HG03280 (cell line): Measurements from ENCODE around the gene SLC25A25.
A peak's percentile ranks its signal among the peaks of the same experiment; 100 is the strongest.
"Not testable (repeated sequence)": the region's sequence is repeated elsewhere in the genome, so short reads cannot be mapped to it uniquely, and the experiment has no call there.

Source experiments
- ATAC-seq: cut with Tn5 transposase; IDR thresholded peaks from one replicate; pipeline ENCODE4 v1.9.1; 2021; ENCODE audit warnings: mild to moderate bottlenecking, moderate library complexity; ENCODE audit not compliant: unreplicated experiment

The SLC25A25 gene

DNA sequence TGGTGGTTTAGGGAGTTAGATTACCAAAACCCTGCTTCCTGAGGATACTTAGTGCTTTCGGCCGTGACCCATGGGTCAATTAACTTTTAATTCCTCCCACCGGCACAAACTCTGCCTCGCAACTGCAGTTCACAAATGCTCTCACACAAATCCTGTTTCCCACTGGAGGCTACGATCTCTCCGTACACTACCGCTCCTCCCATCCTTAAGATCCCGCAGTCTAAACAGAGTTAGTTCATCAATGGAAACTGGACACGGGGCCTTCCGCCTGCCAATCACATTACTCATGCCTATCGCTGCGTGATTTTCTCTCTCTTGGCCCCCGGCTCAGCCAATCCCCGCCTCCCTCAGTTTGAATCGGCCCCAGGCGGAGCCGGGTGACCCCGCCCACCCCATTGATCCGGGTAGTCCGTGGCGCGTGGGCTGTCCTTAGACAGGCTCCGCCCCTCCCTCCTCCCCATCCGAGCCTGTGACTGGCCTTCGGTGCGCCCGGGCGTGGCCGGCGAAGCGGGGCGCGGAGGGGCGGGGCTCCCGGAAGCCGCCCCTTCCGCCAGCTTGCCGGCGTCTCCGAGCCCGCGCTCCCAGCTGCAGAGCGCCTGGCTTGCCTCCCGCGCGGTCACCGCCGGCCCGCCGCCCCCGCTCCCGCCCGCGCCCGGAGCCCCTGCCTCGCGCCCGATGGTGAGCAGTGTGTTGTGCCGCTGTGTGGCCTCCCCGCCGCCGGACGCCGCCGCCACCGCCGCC lies at the start of gene SLC25A25:
TSS of gene SLC25A25 (plus strand) at position 588 of the 741 bp plus-strand sequence. CDS start at position 676, 88 bp downstream.
- ATAC-seq, result peak; percentile 84

DNA sequence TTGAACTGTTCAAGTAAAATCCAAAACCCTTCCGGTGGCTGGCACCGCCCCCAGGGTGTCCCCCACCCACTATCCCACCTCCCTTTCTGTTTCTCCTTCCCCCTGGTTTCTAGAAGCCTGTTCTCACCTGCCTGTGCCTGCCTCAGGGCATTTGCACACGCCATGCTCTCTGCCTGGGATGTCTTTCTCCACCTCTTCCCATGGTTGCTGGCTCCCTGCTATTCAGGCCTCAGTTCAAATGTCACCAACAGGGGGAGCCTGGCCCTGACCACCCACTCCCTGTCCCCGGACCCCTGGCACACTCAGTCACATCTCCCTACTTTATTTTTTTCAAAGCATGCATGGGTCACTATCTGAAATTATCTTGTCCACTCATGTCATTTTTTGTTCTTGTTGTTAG lies 47.3 kb upstream of the SLC25A25 start:
- ATAC-seq, result no peak

DNA sequence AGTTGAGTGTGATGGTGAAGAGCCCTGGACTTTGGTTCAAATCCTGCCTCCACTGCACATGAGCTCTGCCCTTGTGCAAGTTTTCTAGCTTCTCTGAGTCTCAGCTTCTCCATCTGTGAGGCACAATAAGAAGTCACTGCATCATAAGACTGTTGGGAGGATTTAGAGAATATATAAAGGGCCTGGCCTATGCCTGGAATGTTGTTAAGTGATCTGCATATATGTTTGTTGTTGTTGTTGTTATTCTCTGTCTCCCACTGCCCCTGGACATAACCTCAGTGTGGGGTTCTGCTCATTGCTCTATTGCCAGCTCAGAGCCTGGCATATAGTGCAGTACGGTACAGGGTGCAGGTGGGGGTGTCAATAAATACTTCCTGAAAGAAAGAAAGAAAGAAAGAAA lies 46.9 kb upstream of the SLC25A25 start:
- ATAC-seq, result no peak

DNA sequence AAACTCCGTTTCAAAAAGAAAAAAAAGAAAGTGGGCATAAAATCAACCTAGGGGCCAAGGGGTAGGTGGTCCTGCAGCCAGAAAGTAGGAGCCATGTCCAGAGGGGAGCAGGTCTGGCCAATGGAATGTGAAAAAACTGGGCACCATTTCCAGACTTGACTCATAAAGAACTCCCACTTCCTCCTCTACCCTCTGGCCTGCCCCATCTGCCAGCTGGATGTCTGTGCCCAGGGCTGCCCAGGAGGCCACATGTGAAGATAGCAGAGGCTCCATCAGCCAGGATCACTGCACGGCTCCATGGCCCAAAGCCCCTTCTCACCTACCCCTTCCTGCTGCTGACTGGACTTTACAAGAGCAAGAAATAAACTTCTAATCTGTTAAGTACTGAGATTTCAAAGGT lies 45.1 kb upstream of the SLC25A25 start:
- ATAC-seq, result no peak

DNA sequence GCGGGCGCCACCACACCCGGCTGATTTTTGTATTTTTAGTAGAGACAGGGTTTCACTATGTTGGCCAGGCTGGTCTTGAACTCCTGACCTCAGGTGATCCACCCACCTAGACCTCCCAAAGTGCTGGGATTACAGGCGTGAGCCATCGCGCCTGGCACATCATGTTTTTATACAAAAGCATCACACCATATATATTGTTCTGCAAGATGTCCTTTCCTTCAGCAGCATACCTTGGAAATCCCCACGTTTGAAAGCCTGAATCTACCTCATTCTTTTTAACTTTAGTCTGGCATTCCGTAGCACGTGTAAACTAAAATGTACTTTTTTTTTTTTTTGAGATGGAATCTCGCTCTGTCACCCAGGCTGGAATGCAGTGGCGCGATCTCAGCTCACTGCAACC lies 44.4 kb upstream of the SLC25A25 start:
- ATAC-seq, result not testable (repeated sequence)

DNA sequence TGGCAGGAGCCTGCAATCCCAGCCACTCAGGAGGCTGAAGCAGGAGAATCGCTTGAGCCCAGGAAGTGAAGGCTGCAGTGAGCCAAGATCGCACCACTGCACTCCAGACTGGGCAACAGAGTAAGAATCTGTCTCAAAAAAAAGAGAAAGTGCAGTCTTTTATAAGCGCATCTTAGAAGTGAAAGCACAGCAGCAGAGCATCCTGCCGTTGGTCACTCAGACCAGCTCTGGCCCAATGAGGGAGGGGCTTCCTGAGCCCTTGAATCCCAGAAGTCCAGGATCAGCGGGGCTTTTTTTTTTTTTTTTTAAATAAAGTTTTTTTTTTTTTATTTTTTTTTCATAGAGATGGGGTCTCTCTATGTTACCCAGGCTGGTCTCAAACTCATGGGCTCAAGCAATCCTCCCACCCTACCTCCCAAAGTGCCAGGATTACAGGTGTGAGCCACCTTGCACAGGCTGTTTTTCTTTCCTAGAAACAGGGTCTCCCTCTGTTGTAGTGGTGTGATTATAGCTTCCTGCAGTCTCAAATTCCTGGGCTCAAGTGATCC lies 43.2 kb upstream of the SLC25A25 start:
- no peak for ATAC-seq

DNA sequence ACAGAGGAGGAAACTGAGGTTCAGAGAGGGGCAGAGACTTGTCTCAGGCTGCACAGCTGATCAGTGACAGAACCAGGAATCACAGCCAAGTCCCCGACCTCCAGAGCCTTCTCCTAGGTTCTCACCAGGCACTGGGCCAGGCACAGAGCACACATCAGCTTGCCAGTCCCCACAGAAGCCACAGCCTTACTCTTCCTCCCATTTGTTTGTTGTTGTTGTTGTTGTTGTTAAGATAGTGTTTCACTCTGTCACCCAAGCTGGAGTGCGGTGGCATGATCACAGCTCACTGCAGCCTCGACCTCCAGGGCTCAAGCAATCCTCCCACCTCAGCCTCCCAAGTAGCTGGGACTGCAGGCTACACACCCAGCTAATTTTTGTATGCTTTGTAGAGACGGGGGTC lies 42.3 kb upstream of the SLC25A25 start:
- ATAC-seq, result no peak

DNA sequence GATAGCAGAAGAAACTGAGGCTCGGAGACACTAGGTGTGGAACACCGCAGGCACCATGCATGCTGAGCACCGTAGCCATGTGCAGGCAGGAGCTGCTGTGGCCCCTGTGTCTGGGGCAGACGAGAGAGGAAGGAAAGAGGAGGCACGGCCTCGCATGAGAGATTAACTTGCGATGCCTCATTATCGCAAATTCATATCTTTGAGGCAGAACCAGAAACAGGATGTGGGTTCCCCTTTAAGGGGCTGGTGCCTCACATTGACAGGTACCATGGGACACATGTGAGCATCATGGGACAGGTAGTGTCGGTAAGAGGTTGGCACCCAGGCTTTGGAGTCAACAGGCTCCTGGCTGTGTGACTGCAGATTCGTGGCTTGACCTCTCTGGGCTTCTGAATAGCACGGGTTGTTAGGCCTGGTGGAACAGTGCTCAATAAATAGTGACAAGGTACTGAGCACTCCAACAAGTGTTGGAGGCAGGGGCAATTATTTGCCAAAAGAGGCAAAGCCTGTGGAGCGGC lies 41.7 kb upstream of the SLC25A25 start:
- ATAC-seq, result no peak

DNA sequence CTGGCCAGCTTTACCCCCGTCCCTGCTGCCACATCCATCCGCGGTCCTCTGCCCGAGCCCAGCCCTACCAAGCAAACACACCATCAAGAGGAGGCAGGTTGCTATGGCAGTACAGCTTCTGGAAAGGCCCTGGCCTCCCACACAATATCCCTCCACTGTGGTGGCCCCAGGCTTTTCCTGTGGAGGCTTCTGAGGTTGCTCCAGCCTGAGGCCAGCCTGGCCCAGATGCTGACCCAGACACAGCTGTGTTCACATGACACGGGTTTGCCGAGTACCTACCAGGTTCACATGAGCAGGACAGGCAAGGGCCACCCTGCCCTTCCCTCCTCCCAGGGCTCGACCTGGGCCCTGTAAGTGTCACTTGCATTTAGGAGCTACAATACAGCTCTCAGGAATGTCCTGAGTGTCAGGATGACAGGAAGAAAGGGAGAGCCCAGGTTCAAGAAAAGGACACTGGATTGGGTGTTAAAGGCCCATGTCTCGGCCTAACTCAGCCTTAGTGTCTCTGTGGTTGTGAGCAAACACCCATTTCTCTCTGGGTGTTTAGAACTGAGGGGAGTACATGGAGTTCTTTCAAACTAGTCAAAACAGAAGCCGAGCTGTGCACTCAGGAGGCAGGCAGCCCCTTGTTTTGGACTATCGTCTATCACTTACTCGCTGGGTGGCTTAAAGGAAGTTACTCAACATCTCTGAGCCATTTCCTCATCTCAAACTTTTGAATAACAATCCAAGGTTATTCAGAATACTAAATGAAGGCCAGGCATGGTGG lies 41.1 kb upstream of the SLC25A25 start:
- no peak for ATAC-seq

DNA sequence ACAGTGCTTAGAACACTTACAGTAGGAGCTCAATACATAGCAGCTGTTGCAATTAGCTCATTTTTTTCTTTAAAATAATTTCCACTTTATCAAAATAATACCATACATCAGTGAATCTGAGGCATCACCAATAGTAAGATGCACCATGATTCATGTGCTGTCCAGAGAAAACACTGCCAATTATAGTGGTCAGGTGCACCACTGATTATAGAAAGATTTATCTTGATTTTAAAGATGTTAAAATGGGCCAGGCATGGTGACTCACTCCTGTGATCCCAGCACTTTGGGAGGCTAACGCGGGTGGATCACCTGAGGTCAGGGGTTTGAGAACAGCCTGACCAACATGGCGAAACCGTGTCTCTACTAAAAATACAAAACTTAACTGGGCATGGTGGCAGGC lies 40.3 kb upstream of the SLC25A25 start:
- no peak for ATAC-seq

DNA sequence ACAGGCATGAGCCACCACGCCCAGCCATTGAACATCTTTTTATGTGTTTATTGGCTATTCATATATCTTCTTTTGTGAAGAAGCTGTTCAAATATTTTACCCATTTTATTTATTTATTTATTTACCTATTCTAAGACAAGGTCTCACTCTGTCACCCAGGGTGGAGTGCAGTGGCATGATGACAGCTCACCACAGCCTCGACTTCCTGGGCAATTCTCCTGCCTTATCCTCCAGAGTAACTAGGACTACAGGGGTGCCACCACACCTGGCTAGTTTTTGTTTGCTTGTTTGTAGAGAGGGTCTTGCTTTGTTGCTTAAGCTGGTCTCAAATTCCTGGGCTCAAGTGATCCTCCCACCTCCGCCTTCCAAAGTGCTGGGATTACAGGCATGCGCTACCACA lies 34.4 kb upstream of the SLC25A25 start:
- no peak for ATAC-seq

DNA sequence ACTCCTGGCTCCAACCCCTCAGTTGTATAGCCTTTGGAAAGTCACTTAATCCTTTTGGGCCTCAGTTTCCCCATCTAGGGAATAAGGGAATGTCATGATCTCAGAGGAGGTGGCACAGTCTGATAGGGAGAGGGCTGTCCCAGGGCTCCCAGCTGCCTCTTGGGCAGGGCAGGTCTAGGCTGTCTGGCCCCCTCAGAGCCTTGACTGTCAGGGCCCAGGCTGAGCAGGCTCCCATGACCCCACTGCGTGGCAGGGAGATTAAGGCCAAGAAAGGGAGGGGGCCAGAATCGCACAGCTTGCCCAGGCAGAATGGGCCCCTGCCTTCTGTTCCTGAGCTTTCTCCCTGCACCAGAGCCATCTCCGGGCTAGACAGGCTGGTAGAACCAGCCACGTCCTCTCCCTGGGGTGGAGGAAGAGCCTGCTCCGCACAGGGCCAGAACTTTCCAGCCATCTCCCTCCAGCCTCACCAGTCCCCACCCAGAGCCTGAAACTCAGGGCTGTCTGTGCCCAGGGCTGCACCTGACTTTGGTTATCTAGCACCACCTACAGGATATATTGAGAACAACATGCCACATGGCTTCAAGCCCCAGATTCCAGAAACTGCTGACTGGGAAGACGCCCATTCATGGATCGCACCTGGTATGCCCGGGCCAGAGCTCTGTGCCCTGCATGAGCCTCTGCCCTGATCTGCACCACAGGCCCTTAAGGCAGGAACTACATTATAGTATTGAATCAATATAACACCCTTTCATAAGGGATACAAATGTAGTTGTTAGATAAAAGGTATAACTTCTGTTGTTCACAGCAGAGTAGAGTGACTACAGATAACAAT lies 33.0 kb upstream of the SLC25A25 start:
- ATAC-seq, result peak; percentile 48

DNA sequence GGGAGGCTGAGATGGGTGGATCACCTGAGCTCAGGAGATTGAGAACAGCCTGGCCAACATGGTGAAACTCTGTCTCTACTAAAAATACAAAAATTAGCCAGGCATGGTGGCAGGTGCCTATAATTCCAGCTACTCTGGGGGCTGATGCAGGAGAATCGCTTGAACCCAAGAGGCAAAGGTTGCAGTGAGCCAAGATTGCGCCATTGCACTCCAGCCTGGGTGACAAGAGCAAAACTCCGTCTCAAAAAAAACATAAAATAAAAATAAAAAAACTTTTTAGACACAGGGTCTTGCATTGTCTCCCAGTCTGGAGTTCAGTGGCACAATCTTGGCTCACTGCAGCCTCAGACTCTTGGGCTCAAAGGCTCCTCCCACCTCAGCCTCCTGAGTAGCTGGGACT lies 31.5 kb upstream of the SLC25A25 start:
- not testable (repeated sequence) for ATAC-seq

DNA sequence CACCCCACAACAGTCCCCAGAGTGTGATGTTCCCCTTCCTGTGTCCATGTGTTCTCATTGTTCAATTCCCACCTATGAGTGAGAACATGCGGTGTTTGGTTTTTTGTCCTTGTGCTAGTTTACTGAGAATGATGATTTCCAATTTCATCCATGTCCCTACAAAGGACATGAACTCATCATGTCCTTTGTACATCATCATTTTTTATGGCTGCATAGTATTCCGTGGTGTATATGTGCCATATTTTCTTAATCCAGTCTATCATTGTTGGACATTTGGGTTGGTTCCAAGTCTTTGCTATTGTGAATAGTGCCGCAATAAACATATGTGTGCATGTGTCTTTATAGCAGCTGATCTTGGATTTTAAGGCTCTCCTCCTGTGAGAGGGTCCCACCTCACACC lies 27.2 kb upstream of the SLC25A25 start:
- ATAC-seq, result not testable (repeated sequence)

DNA sequence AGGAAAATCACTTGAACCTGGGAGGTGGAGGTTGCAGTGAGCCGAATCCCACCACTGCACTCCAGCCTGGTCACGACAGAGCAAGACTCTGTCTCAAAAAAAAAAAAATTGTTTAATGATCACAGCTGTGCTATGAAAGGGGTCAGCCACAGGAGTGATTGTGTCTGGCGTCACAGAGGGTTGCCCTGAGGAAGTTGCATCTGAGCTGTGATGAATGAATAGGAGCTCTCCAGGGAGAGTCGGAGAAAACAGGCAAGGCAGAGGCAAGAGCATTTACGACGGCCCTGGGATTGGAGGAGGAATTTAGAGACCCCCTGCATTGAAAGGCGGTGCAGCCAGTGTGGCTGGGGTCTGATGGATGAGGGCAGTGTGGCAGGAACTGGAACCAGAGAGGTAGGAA lies 26.0 kb upstream of the SLC25A25 start:
- ATAC-seq, result no peak

DNA sequence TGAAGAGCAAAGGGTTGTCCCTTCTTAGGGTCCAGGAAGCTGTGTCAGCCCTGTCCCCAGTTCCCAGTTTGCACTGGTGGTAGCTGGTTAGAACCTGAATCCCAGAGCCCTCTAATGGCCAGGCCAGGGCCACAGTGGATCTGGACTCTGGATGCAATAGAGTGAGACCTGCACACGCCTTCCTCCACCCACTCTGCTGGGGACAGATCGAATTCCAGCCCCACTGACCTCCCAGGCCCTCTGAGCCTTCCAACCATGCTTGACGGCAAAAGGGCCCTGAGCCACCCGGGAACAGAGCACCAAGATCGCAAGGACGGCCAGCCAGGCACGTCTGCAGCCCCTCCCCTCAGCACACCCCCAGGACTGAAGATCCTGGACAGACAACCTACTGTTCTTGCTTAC lies 24.6 kb upstream of the SLC25A25 start:
- no peak for ATAC-seq

DNA sequence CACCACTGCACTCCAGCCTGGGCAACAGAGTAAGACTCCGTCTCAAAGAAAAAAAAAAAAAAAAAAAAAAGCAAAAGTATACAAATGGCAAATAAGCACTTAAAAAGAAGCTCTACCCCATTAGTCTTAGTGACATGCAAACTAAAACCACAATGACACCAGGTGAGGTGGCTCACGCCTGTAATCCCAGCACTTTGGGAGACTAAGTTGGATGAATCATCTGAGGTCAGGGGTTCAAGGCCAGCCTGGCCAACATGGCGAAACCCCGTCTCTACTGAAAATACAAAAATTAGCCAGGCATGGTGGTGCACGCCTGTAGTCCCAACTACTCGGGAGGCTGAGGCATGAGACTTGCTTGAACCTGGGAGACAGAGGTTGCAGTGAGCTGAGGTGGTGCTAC lies 22.6 kb upstream of the SLC25A25 start:
- ATAC-seq, result not testable (repeated sequence)

DNA sequence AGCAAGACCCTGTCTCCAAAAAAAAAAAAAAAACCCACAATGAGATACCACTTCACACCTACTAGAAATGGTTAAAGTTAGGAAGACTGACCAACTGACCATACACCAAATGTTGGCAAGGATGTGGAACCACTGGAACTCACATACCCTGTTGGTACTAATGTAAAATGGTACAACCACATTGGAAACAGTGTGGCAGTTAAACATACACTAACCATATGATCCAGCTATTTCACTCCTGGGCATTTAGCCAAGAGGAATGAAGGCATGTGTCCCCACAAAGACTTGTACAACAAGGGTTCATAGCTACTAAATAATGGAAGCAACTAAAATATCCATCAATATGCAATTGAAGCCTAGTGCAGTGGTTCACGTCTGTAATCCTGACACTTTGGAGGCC lies 22.2 kb upstream of the SLC25A25 start:
- ATAC-seq, result no peak

DNA sequence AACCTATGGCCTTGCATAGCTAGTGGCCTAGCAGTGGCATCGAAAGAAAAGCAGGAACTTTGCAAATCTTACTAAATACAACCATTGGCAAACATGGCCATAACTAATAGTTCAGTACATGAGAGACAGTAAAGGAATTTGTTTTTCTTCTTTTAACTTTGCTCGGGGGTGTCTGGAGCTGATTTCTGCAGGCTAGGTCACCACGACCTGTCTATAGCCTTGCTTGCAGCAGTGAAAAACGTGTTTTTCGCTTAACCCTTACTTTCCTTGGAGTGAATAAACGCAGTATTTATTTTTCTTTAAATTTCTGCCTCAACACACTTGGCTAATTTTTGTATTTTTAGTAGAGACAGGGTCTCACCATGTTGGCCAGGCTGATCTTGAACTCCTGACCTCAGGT lies 20.8 kb upstream of the SLC25A25 start:
- no peak for ATAC-seq

DNA sequence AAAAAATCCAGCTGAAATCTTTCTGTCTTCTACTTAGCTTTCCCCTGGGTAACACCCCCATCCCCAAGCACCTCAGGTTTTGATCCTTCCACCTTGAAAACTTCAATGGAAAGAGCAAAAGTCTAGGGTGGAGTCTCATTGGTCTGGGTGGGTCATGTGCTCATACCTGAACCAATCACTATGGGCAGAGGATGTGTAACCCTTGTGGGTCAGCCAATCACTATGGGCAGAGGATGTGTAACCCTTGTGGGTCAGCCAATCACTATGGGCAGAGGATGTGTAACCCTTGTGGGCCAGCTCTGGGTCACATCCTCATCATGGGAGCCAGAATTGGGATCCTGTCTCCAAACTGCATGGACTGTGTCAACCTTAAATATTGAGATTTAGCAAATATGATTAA lies 19.4 kb upstream of the SLC25A25 start:
- ATAC-seq, result no peak

DNA sequence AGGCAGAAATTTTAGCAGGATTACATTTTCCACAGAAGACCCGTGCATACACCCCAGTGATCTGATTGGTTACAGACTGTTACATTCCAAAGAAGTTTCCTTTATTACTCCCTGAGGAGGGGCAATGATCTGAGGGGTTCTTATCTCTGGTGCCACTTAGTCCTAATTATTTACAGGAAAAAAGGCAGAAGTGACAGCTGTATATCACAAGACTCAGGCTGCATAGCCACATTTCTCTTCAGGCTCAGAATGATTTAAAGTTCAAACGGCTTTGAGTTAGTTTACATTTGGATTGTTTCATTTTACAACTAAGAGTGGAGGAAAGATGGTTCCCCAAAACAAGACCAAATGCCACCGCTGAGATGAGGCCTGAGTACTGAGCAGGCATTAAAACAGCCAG lies 18.2 kb upstream of the SLC25A25 start:
- no peak for ATAC-seq
